Chondrocyte (in vitro differentiated cells): ENCODE measurements around the gene PLIN3. TPM values are rescaled to one million over a fixed set of nuclear protein-coding genes. Genes with fewer than 3 reads are reported as not detected.
A peak's percentile ranks its signal among the peaks of the same experiment; 100 is the strongest.
"Not testable (repeated sequence)": the region's sequence is repeated elsewhere in the genome, so short reads cannot be mapped to it uniquely, and the experiment has no call there.

Experiments used
- DNase-seq: peaks from one replicate; pipeline ENCODE4 v3.0.0; 2021; ENCODE audit warnings: mixed read lengths, low spot score
- H3K27ac Mint-ChIP-seq: one replicate; pipeline ENCODE4 v1.8.0; 2021; ENCODE audit warnings: mild to moderate bottlenecking, moderate library complexity, mixed read lengths; ENCODE audit not compliant: unreplicated experiment
- H3K27me3 Mint-ChIP-seq: 2 replicates; pipeline ENCODE4 v1.8.0; 2021; ENCODE audit warnings: low read depth, mixed read lengths
- H3K36me3 Mint-ChIP-seq: 2 replicates; pipeline ENCODE4 v1.8.0; 2021; ENCODE audit warnings: low read depth, mixed read lengths
- H3K4me1 Mint-ChIP-seq: 2 replicates; pipeline ENCODE4 v1.8.0; 2021; ENCODE audit warnings: low read depth, mild to moderate bottlenecking, mixed read lengths
- H3K4me3 Mint-ChIP-seq: one replicate; pipeline ENCODE4 v1.8.0; 2021; ENCODE audit warnings: mild to moderate bottlenecking, moderate library complexity, mixed read lengths; ENCODE audit not compliant: unreplicated experiment
- H3K9me3 Mint-ChIP-seq: 2 replicates; pipeline ENCODE4 v1.8.0; 2021; ENCODE audit warnings: low read depth, mixed read lengths
- CTCF ChIP-seq: fragments of 200-600 bp; sonication (generic); IDR thresholded peaks from 2 replicates; pipeline ENCODE4 v1.5.0; 2021; ENCODE audit warnings: antibody characterized with exemption, mild to moderate bottlenecking, moderate library complexity
- total RNA-seq: library from RNA; stranded (reverse); gene quantifications from 3 replicates; pipeline ENCODE4 v1.2.1, GENCODE V29; 2021

The PLIN3 gene
- total RNA-seq, 1 donor from 2014 or later = 93.2 TPM

GRCh38 chr19:4843647-4843965 lies 23.9 kb downstream of the PLIN3 start:
- Mint-ChIP-seq H3K4me3 (no peak overlapping the region), H3K36me3 (peaks cover 36% of the 10 kb centered on the region), H3K27ac (no peak overlapping the region), H3K4me1 (peaks cover 21% of the 10 kb centered on the region), H3K27me3 (no peaks in the 10 kb centered on the region), H3K9me3 (no peaks in the 10 kb centered on the region)
- DNase-seq = no peak
- TF ChIP-seq CTCF = no peak

GRCh38 chr19:4839192-4839591 lies 28.3 kb downstream of the PLIN3 start:
- no peaks in the 10 kb centered on the region for H3K27me3 Mint-ChIP-seq
- DNase-seq = no peak
- peaks cover 6% of the 10 kb centered on the region for H3K4me1 Mint-ChIP-seq
- no peaks in the 10 kb centered on the region for H3K9me3 Mint-ChIP-seq
- peaks cover 31% of the 10 kb centered on the region for H3K36me3 Mint-ChIP-seq
- no peak for TF ChIP-seq CTCF
- no peak overlapping the region for H3K4me3 Mint-ChIP-seq
- H3K27ac Mint-ChIP-seq = no peak overlapping the region

- peaks cover 22% of the 10 kb centered on the region for H3K4me1 Mint-ChIP-seq
- no peaks in the 10 kb centered on the region for H3K27me3 Mint-ChIP-seq
- peak overlapping the region; percentile 33 for H3K4me3 Mint-ChIP-seq
- H3K9me3 Mint-ChIP-seq = no peaks in the 10 kb centered on the region
- H3K27ac Mint-ChIP-seq = no peak overlapping the region
- no peaks in the 10 kb centered on the region for H3K36me3 Mint-ChIP-seq
- no peak for TF ChIP-seq CTCF
- DNase-seq = no peak
These were observed 34.7 kb downstream of the PLIN3 start for GRCh38 chr19:4832776-4833175.

GRCh38 chr19:4831979-4832340 lies 35.5 kb downstream of the PLIN3 start:
- H3K27me3 Mint-ChIP-seq, DNase-seq, H3K27ac Mint-ChIP-seq, H3K9me3 Mint-ChIP-seq, H3K36me3 Mint-ChIP-seq: not testable (repeated sequence)
- H3K4me3 Mint-ChIP-seq = peak overlapping the region; percentile 78
- H3K4me1 Mint-ChIP-seq = peaks cover 22% of the 10 kb centered on the region

- peak within 1 kb of the TSS; percentile 88 for H3K27ac Mint-ChIP-seq
- H3K27me3 Mint-ChIP-seq = no peaks in the 10 kb centered on the region
- H3K4me1 Mint-ChIP-seq = peaks cover 22% of the 10 kb centered on the region
- no peaks in the 10 kb centered on the region for H3K36me3 Mint-ChIP-seq
- TF ChIP-seq CTCF = peak; percentile 36
- no peak for DNase-seq
- H3K9me3 Mint-ChIP-seq = no peaks in the 10 kb centered on the region
- H3K4me3 Mint-ChIP-seq = peak within 1 kb of the TSS; percentile 78
These were observed 36.0 kb downstream of the PLIN3 start, which contains the start of gene TICAM1 for GRCh38 chr19:4831304-4831978. TICAM1 (minus strand) TSS chr19:4831712; CDS start chr19:4818377, 13,335 bp downstream.

GRCh38 chr19:4830768-4831265 lies 36.6 kb downstream of the PLIN3 start:
- no peaks in the 10 kb centered on the region for H3K27me3 Mint-ChIP-seq
- peak overlapping the region; percentile 88 for H3K27ac Mint-ChIP-seq
- no peak for TF ChIP-seq CTCF
- peak overlapping the region; percentile 78 for H3K4me3 Mint-ChIP-seq
- H3K4me1 Mint-ChIP-seq = peaks cover 22% of the 10 kb centered on the region
- H3K36me3 Mint-ChIP-seq = no peaks in the 10 kb centered on the region
- no peaks in the 10 kb centered on the region for H3K9me3 Mint-ChIP-seq
- no peak for DNase-seq
